Ovary (tissue), 9 donors: Measurements from ENCODE around the gene EPOP. TPM values are rescaled to one million over a fixed set of nuclear protein-coding genes. Genes with fewer than 3 reads are reported as not detected.
"Not testable (repeated sequence)": the region's sequence is repeated elsewhere in the genome, so short reads cannot be mapped to it uniquely, and the experiment has no call there.

Experiments used
- DNase-seq, 5 donors: peaks; one replicate each; pipeline ENCODE4 v3.0.0-alpha.2; 2019 to 2020
- H3K27ac ChIP-seq, 2 donors: fragments of 200-600 bp; one replicate each; pipeline versions ENCODE4 v1.5.1 to v1.8.0; 2019 to 2022
- H3K27me3 ChIP-seq: fragments of 200-600 bp; one replicate; pipeline ENCODE4 v1.8.0; 2022
- H3K36me3 ChIP-seq: fragments of 200-600 bp; sonication (generic); one replicate; pipeline ENCODE4 v1.5.1; 2019
- H3K4me1 ChIP-seq: one replicate; pipeline ENCODE4 v1.8.1; 2013; ENCODE audit warnings: mild to moderate bottlenecking, moderate library complexity; ENCODE audit not compliant: insufficient read depth
- H3K4me3 ChIP-seq: fragments of 200-600 bp; sonication (generic); one replicate; pipeline ENCODE4 v1.5.1; 2017
- H3K9me3 ChIP-seq, 2 donors: fragments of 200-600 bp in 1 of 2; sonication (generic) in 1 of 2; one replicate each; pipeline versions ENCODE4 v1.5.1 to v1.8.1; 2013 to 2019; ENCODE audit warnings: mild to moderate bottlenecking in 1 of 2, moderate library complexity in 1 of 2
- EP300 ChIP-seq: sonication (generic); formaldehyde crosslinking; IDR thresholded peaks from one replicate; pipeline ENCODE4 v1.6.1; 2017; ENCODE audit warnings: antibody characterized with exemption
- POLR2A ChIP-seq: fragments of 450-650 bp; IDR thresholded peaks from one replicate; pipeline ENCODE4 v1.6.1; 2017; ENCODE audit warnings: antibody characterized with exemption, mild to moderate bottlenecking, moderate library complexity
- WGBS, 3 donors: extraction: QIAGEN DNeasy Blood & Tissue Kit in 1 of 3; methylation state at CpG; one replicate each; pipeline versions ENCODE4 v1.1.5 to v1.1.7; 2013 to 2017; 5-methylcytosine and 5-hydroxymethylcytosine counted together
- intact Hi-C, 4 donors: fragments of 100-400 bp; cut with DNase I; formaldehyde crosslinking; loops; one replicate each; pipeline versions ENCODE4 v1.11.0 to v1.15.1; 2022 to 2023
- polyA plus RNA-seq, 2 donors: library from polyadenylated mRNA; stranded (reverse); fragments of 200-250 nt in 1 of 2; fragments of 350-450 nt in 1 of 2; fragmentation: Illumina TruSeq in 1 of 2; extraction: RNeasy Lipid Tissue Mini Kit (QIAGEN cat#74804) in 1 of 2; gene quantifications; one replicate each; pipeline ENCODE4 v1.2.3, GENCODE V29; 2013 to 2014
- total RNA-seq, 7 donors: library from RNA; depleted of rRNA in 2 of 7; stranded (reverse); fragments of >200 nt in 2 of 7; fragmentation: NEBNext Ultra II Directional in 3 of 7; extraction: Animal tissue kit (Norgen Biotek cat#: 25700) in 3 of 7; gene quantifications; one replicate each; pipeline versions ENCODE4 v1.1.0 to v1.2.4, GENCODE V29; 2016 to 2023
- TF ChIP-seq, protein P1 (sequence below), 3 donors: fragments of 450-650 bp in 2 of 3; fragments of 200-600 bp in 1 of 3; IDR thresholded peaks; one replicate each; pipeline versions ENCODE4 v1.5.1 to v1.8.0; 2016 to 2022; ENCODE audit warnings: antibody characterized with exemption in 3 of 3, mild to moderate bottlenecking in 1 of 3
- donor health status: DM: no; HTN: no; CAD: no; lungs with moderate emphysema.
- donor health status: DM: no; HTN: no; CAD: no.
- donor health status: Bipolar disorder and iron deficiency.
- donor health status: DM: yes; HTN: yes; CAD: no.
- donor health status: DM: no; HTN: no; CAD: no.
- donor health status: DM: yes; HTN: yes; CAD: no.

The EPOP gene
- total and polyA plus RNA-seq, 9 donors: 0.50 to 1.7 (median 0.84) TPM

DNA sequence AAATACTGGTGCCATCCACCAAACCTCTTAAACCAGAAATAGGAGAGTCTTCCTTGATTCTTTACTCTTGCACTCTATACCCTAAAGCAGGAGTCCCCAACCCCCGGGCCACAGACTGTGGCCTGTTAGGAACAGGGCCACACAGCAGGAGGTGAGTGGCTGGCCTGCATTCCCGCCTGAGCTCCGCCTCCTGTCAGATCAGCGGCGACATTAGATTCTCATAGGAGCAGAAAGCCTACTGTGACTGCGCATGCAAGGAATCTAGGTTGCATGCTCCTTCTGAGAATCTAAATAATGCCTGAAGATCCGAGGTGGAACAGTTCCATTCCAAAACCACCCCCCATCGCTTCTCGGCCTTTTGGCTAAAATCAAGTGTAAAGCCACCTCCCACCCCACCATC lies 38.7 kb downstream of the EPOP start:
- TF ChIP-seq, protein P1, sequence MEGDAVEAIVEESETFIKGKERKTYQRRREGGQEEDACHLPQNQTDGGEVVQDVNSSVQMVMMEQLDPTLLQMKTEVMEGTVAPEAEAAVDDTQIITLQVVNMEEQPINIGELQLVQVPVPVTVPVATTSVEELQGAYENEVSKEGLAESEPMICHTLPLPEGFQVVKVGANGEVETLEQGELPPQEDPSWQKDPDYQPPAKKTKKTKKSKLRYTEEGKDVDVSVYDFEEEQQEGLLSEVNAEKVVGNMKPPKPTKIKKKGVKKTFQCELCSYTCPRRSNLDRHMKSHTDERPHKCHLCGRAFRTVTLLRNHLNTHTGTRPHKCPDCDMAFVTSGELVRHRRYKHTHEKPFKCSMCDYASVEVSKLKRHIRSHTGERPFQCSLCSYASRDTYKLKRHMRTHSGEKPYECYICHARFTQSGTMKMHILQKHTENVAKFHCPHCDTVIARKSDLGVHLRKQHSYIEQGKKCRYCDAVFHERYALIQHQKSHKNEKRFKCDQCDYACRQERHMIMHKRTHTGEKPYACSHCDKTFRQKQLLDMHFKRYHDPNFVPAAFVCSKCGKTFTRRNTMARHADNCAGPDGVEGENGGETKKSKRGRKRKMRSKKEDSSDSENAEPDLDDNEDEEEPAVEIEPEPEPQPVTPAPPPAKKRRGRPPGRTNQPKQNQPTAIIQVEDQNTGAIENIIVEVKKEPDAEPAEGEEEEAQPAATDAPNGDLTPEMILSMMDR (IDR thresholded peaks at IDR 0.05): no peak
- TF ChIP-seq POLR2A (no peak), EP300 (no peak)
- WGBS, 3 donors: 54 to 56% (median 55%) methylated on average over 9 of the region's 9 CpGs
- intact Hi-C loops: no loop called here
- no peaks in the 10 kb centered on the region for H3K4me1 ChIP-seq
- H3K9me3 ChIP-seq: no peaks in the 10 kb centered on the region
- DNase-seq: no peak
- H3K27me3 ChIP-seq: no peaks in the 10 kb centered on the region
- H3K4me3 ChIP-seq: no peak overlapping the region
- H3K36me3 ChIP-seq: no peaks in the 10 kb centered on the region
- no peak overlapping the region for H3K27ac ChIP-seq

DNA sequence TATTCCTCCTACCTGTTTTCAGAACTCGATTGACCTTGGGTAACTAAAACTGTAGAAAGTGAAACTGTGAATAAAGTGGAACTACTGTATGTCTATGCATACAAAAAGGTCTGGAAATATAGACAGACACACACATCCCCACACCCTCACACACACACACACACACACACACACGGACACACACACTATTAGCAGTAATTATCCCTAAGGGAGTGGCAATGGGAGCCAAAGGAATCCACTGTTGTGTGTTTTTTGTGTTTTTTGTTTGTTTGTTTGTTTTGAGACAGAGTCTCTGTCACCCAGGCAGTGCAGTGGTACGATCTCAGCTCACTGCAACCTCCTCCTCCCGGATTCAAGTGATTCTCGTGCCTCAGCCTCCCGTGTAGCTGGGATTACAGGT lies 42.4 kb downstream of the EPOP start:
- no peaks in the 10 kb centered on the region for H3K9me3 ChIP-seq
- H3K27me3 ChIP-seq: no peaks in the 10 kb centered on the region
- intact Hi-C loops: no loop called here
- H3K27ac ChIP-seq: no peak overlapping the region
- H3K4me3 ChIP-seq: no peak overlapping the region
- 67 to 71% (median 71%) methylated on average over 6 of the region's 6 CpGs for WGBS, 3 donors
- DNase-seq: no peak
- TF ChIP-seq POLR2A (no peak), EP300 (no peak)
- TF ChIP-seq, protein P1 (IDR thresholded peaks at IDR 0.05): no peak
- H3K36me3 ChIP-seq: no peaks in the 10 kb centered on the region
- no peaks in the 10 kb centered on the region for H3K4me1 ChIP-seq

DNA sequence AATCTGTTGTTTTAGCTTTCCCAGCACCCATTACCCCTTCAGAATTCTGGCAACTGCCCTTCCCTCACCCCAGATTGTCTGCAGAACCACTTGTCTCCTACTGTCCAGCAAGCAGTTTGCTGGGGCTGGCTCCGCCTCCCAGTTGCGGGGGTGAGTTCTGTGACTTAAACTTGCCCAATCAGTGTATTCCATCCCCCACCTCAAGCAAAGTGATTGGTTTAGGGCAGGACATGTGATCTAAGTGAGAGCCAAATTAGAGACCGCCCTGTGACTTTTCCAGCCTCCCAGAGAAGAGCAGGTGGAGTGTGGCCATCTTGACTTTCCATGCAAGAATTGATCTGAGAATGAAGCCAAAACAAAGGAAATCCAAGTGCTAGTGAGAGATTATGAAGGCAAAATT lies 46.3 kb downstream of the EPOP start:
- TF ChIP-seq POLR2A: no peak
- TF ChIP-seq, protein P1 (IDR thresholded peaks at IDR 0.05): no peak
- no peak for TF ChIP-seq EP300
- Histone ChIP-seq H3K4me1 (no peaks in the 10 kb centered on the region), H3K9me3 (no peaks in the 10 kb centered on the region), H3K4me3 (no peak overlapping the region), H3K27ac (no peak overlapping the region), H3K27me3 (no peaks in the 10 kb centered on the region), H3K36me3 (no peaks in the 10 kb centered on the region)
- no peak for DNase-seq
- WGBS, 3 donors: 60 to 63% (median 63%) methylated on average over 3 of the region's 3 CpGs
- intact Hi-C loops: no loop called here

DNA sequence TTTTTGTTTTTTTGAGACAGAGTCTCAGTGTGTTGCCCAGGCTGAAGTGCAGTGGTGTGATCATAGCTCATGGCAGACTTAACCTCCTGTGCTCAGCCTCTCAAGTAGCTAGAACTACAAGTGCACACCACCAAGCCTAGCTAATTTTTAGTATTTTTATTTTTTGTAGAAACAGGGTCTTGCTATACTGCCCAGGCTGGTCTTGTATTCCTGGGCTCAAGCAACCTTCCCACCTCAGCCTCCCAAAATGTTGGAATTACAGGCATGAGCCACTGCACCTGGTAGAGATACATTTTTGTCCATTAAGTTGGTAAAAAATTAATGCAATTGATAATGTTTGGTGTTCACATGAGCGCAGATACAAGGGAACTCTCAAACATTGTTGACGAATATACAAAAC lies 46.8 kb downstream of the EPOP start:
- H3K36me3 ChIP-seq: no peaks in the 10 kb centered on the region
- no peaks in the 10 kb centered on the region for H3K27me3 ChIP-seq
- H3K4me1 ChIP-seq: no peaks in the 10 kb centered on the region
- 79 to 84% (median 82%) methylated on average over 2 of the region's 2 CpGs for WGBS, 3 donors
- no peak for TF ChIP-seq POLR2A
- TF ChIP-seq, protein P1 (IDR thresholded peaks at IDR 0.05): no peak
- TF ChIP-seq EP300: no peak
- no peak overlapping the region for H3K4me3 ChIP-seq
- no peak for DNase-seq
- H3K27ac ChIP-seq: no peak overlapping the region
- intact Hi-C loops: no loop called here
- no peaks in the 10 kb centered on the region for H3K9me3 ChIP-seq

DNA sequence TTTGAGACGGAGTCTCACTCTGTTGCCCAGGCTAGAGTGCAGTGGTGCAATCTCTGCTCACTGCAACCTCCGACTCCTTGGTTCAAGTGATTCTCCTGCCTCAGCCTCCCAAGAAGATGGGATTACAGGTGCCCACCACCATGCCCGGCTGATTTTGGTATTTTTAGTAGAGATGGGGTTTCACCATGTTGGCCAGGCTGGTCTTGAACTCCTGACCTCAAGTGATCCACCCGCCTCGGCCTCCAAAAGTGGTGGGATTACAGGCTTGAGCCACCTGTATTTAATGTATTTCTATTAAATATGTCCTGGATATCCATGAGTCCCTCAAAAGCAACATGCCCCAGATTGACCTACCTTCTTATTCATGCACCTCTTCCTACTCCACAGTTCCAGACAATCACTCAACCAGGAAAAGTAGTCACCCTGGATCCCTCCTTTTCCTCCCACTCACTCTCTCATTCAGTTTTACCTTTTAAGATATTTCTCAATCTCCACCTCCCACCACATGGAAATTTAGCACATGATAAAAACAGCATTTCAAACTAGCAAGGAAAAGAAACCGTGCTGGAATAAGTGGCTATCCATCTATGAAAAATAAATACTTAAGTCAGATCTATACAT lies 48.0 kb downstream of the EPOP start:
- H3K9me3 ChIP-seq: not testable (repeated sequence)

More for the DNA sequence above, 48.0 kb downstream of the EPOP start:
- intact Hi-C loops, H3K4me1 ChIP-seq, H3K27ac ChIP-seq, H3K27me3 ChIP-seq, H3K36me3 ChIP-seq, H3K4me3 ChIP-seq, DNase-seq: not testable (repeated sequence)
- WGBS, 3 donors: 71 to 82% (median 75%) methylated on average over 6 of the region's 6 CpGs
